Thyroid gland (tissue), 4 donors: ENCODE data around the gene ZNF567.

Experiments used
- CTCF ChIP-seq, 6 experiments: fragments of 200-600 bp in 3 of 6; fragments of 450-650 bp in 3 of 6; sonication (generic) in 3 of 6; IDR thresholded peaks; one replicate each; pipeline ENCODE4 v1.5.1; 2016 to 2019; ENCODE audit warnings: antibody characterized with exemption in 6 of 6, mild to moderate bottlenecking in 2 of 6, inconsistent platforms in 1 of 6, moderate library complexity in 1 of 6
- POLR2A ChIP-seq, 2 donors: fragments of 450-650 bp; IDR thresholded peaks; one replicate each; pipeline ENCODE4 v1.6.1; 2017; ENCODE audit warnings: antibody characterized with exemption in 2 of 2, mild to moderate bottlenecking in 2 of 2, moderate library complexity in 1 of 2

- TF ChIP-seq CTCF (IDR thresholded peaks at IDR 0.05), result no peak
- TF ChIP-seq POLR2A (IDR thresholded peaks at IDR 0.05), result no peak
Observed at GRCh38 chr19:36679455-36679854, 8.0 kb upstream of the ZNF567 start.
